KG1 (cell line): ENCODE measurements around the gene LY6G6C.
"Not testable (repeated sequence)": the region's sequence is repeated elsewhere in the genome, so short reads cannot be mapped to it uniquely, and the experiment has no call there.

Experiments
- DNase-seq: peaks from one replicate; lab custom pipeline; 2025; lab: John Stamatoyannopoulos, UW

LY6G6C gene

GRCh38 chr6:31727034-31727716, 5.6 kb upstream of the LY6G6C start:
- no peak for DNase-seq

- no peak for DNase-seq
These were observed 4.2 kb upstream of the LY6G6C start for GRCh38 chr6:31725502-31726350.

GRCh38 chr6:31723980-31724691, 2.6 kb upstream of the LY6G6C start:
- DNase-seq, result no peak

GRCh38 chr6:31723245-31723979, 1.9 kb upstream of the LY6G6C start, which contains the start of gene MPIG6B:
MPIG6B (plus strand) TSS chr6:31723373; CDS start chr6:31723384, 11 bp downstream.
- no peak for DNase-seq

- no peak for DNase-seq
These were observed 627 bp upstream of the LY6G6C start for GRCh38 chr6:31722173-31722572.

- no peak for DNase-seq
These were observed 1.3 kb downstream of the LY6G6C start for GRCh38 chr6:31720196-31720770.

GRCh38 chr6:31719001-31719400, 2.5 kb downstream of the LY6G6C start:
- no peak for DNase-seq

- no peak for DNase-seq
These were observed 3.3 kb downstream of the LY6G6C start for GRCh38 chr6:31718265-31718664.

GRCh38 chr6:31717499-31718222, 3.9 kb downstream of the LY6G6C start:
- no peak for DNase-seq

GRCh38 chr6:31715022-31715958, 6.3 kb downstream of the LY6G6C start, which contains the start of gene LY6G6D:
LY6G6D (plus strand) TSS chr6:31715348; CDS start chr6:31715356, 8 bp downstream.
- DNase-seq, result no peak

- DNase-seq, result no peak
These were observed 7.4 kb downstream of the LY6G6C start for GRCh38 chr6:31713991-31714684.

GRCh38 chr6:31713465-31713864, 8.1 kb downstream of the LY6G6C start:
- no peak for DNase-seq

- DNase-seq, result no peak
These were observed 9.2 kb downstream of the LY6G6C start for GRCh38 chr6:31712296-31712695.

GRCh38 chr6:31711233-31711632, 10.3 kb downstream of the LY6G6C start:
- no peak for DNase-seq

GRCh38 chr6:31710523-31711219, 10.9 kb downstream of the LY6G6C start:
- DNase-seq, result no peak

GRCh38 chr6:31709157-31709556, 12.4 kb downstream of the LY6G6C start:
- not testable (repeated sequence) for DNase-seq

GRCh38 chr6:31708224-31708623, 13.3 kb downstream of the LY6G6C start:
- DNase-seq, result no peak

GRCh38 chr6:31707701-31708100, 13.8 kb downstream of the LY6G6C start:
- no peak for DNase-seq
